IMR-90 (cell line): ENCODE data around the gene EXD2. TPM values are rescaled to one million over a fixed set of nuclear protein-coding genes. Genes with fewer than 3 reads are reported as not detected.

Experiments used
- ATAC-seq: fragments of 200-7000 bp; cut with Tn5 transposase; 2 replicates; pipeline ENCODE4 v1.9.1; 2020; ENCODE audit warnings: low read depth, mild to moderate bottlenecking, moderate library complexity
- BruUV-seq: library from RNA; stranded (reverse); fragments of 400-500 nt; replicated peaks from 2 replicates; lab custom pipeline; 2021; lab: Mats Ljungman, UMichigan
- CTCF ChIA-PET: fragments of 300-600 bp; formaldehyde crosslinking; extraction: SDS; loops from one replicate; lab custom pipeline; 2021; ENCODE audit warnings: antibody characterized with exemption; lab: Yijun Ruan, JAX
- POLR2A ChIA-PET: fragments of 300-600 bp; sonication (Branson Sonifier 250); formaldehyde crosslinking; loops from one replicate; lab custom pipeline; 2022; ENCODE audit warnings: antibody characterized with exemption; ENCODE audit not compliant: unreplicated experiment; lab: Charles Lee
- DNase-seq: peaks from one replicate; pipeline ENCODE4 v3.0.0; 2013
- H2AFZ ChIP-seq: replicated peaks from 2 replicates; pipeline ENCODE3; 2013; ENCODE audit warnings: low read length, mild to moderate bottlenecking; ENCODE audit not compliant: poor library complexity
- H2AK5ac ChIP-seq: 2 replicates; pipeline ENCODE4 v1.6.1; 2013; ENCODE audit warnings: low read depth, low read length, inconsistent platforms
- H2AK9ac ChIP-seq: replicated peaks from 2 replicates; pipeline ENCODE3; 2013; ENCODE audit warnings: mild to moderate bottlenecking, low read depth, low read length, moderate library complexity; ENCODE audit not compliant: poor library complexity
- H2BK120ac ChIP-seq: 2 replicates; pipeline ENCODE4 v1.6.1; 2013; ENCODE audit warnings: low read depth, low read length, inconsistent platforms
- H2BK15ac ChIP-seq: 3 replicates; pipeline ENCODE4 v1.6.1; 2013; ENCODE audit warnings: low read depth, low read length, inconsistent platforms
- H2BK20ac ChIP-seq: 2 replicates; pipeline ENCODE4 v1.6.1; 2013; ENCODE audit warnings: low read depth, mild to moderate bottlenecking, inconsistent platforms, low read length, moderate library complexity
- H2BK5ac ChIP-seq: 2 replicates; pipeline ENCODE4 v1.6.1; 2013; ENCODE audit warnings: mild to moderate bottlenecking, low read depth, low read length, inconsistent platforms; ENCODE audit not compliant: poor library complexity, severe bottlenecking
- H3K14ac ChIP-seq: replicated peaks from 2 replicates; pipeline ENCODE4 v1.6.1; 2013; ENCODE audit warnings: low read depth, low read length, inconsistent platforms
- H3K18ac ChIP-seq: 2 replicates; pipeline ENCODE4 v1.6.1; 2013; ENCODE audit warnings: low read depth, low read length, control low read depth
- H3K23ac ChIP-seq: 2 replicates; pipeline ENCODE4 v1.6.1; 2013; ENCODE audit warnings: low read depth, low read length, inconsistent platforms
- H3K27ac ChIP-seq: 2 replicates; pipeline ENCODE4 v1.5.1; 2013; ENCODE audit warnings: mild to moderate bottlenecking, control low read depth, low read length; ENCODE audit not compliant: insufficient read depth
- H3K27me3 ChIP-seq: 2 replicates; pipeline ENCODE4 v1.6.1; 2013; ENCODE audit warnings: low read length; ENCODE audit not compliant: control insufficient read depth, insufficient read depth
- H3K36me3 ChIP-seq: 2 replicates; pipeline ENCODE4 v1.6.1; 2013; ENCODE audit warnings: low read length, mixed read lengths; ENCODE audit not compliant: control insufficient read depth, insufficient read depth
- H3K4ac ChIP-seq: 2 replicates; pipeline ENCODE4 v1.6.1; 2013; ENCODE audit warnings: low read depth, low read length, inconsistent platforms
- H3K4me1 ChIP-seq: 2 replicates; pipeline ENCODE4 v1.6.1; 2013; ENCODE audit warnings: low read length, mixed read lengths; ENCODE audit not compliant: control insufficient read depth, insufficient read depth
- H3K4me2 ChIP-seq: 2 replicates; pipeline ENCODE4 v1.6.1; 2013; ENCODE audit warnings: low read depth, mild to moderate bottlenecking, control low read depth, low read length, moderate library complexity
- H3K4me3 ChIP-seq: 2 replicates; pipeline ENCODE4 v1.5.1; 2013; ENCODE audit warnings: low read depth, mild to moderate bottlenecking, control low read depth, low read length, moderate library complexity; ENCODE audit not compliant: insufficient read depth
- H3K56ac ChIP-seq: 2 replicates; pipeline ENCODE4 v1.6.1; 2013; ENCODE audit warnings: low read length, inconsistent platforms; ENCODE audit not compliant: insufficient read depth; ENCODE audit errors: extremely low read depth
- H3K79me1 ChIP-seq, 2 experiments: 2 replicates each; pipeline ENCODE4 v1.6.1; 2013; ENCODE audit warnings: low read length in 2 of 2, inconsistent platforms in 1 of 2, low read depth in 1 of 2
- H3K9ac ChIP-seq: 2 replicates; pipeline ENCODE4 v1.6.1; 2013; ENCODE audit warnings: low read depth, low read length, control low read depth
- H3K9me1 ChIP-seq: 2 replicates; pipeline ENCODE4 v1.6.1; 2013; ENCODE audit warnings: low read length, inconsistent platforms; ENCODE audit not compliant: insufficient read depth
- H3K9me3 ChIP-seq: 2 replicates; pipeline ENCODE4 v1.6.1; 2013; ENCODE audit warnings: low read length; ENCODE audit not compliant: control insufficient read depth, insufficient read depth
- H4K20me1 ChIP-seq: 2 replicates; pipeline ENCODE4 v1.6.1; 2013; ENCODE audit warnings: low read length, inconsistent platforms; ENCODE audit not compliant: insufficient read depth
- H4K5ac ChIP-seq: 2 replicates; pipeline ENCODE4 v1.6.1; 2013; ENCODE audit warnings: mild to moderate bottlenecking, low read depth, low read length, control low read depth
- H4K8ac ChIP-seq, 2 experiments: 2 replicates each; pipeline ENCODE4 v1.6.1; 2013; ENCODE audit warnings: low read depth in 2 of 2, low read length in 2 of 2, control low read depth in 1 of 2, inconsistent platforms in 1 of 2
- H4K91ac ChIP-seq: 2 replicates; pipeline ENCODE4 v1.6.1; 2013; ENCODE audit warnings: low read depth, low read length, inconsistent platforms; ENCODE audit not compliant: insufficient read depth
- BHLHE40 ChIP-seq: fragments of 150-350 bp; IDR thresholded peaks from 2 replicates; pipeline ENCODE4 v1.6.1; 2016; ENCODE audit warnings: mild to moderate bottlenecking, low read depth, low read length
- CEBPB ChIP-seq: IDR thresholded peaks from 2 replicates; pipeline ENCODE4 v1.6.1; 2012; ENCODE audit warnings: low read depth, low read length, improper control_type of control experiment
- CHD1 ChIP-seq: IDR thresholded peaks from 2 replicates; pipeline ENCODE4 v1.6.1; 2012; ENCODE audit warnings: low read depth, low read length, improper control_type of control experiment
- CTCF ChIP-seq: conservative IDR thresholded peaks from 2 replicates; pipeline ENCODE4 v1.5.1; 2012; ENCODE audit warnings: mild to moderate bottlenecking, low read depth, low read length, improper control_type of control experiment
- FOS ChIP-seq: fragments of 150-350 bp; IDR thresholded peaks from 2 replicates; pipeline ENCODE4 v1.6.1; 2016; ENCODE audit warnings: low read depth, low read length
- MAFK ChIP-seq: IDR thresholded peaks from 2 replicates; pipeline ENCODE4 v1.6.1; 2012; ENCODE audit warnings: low read depth, low read length, improper control_type of control experiment
- MAZ ChIP-seq: IDR thresholded peaks from 2 replicates; pipeline ENCODE4 v1.6.1; 2012; ENCODE audit warnings: low read depth, mild to moderate bottlenecking, low read length, improper control_type of control experiment, moderate library complexity, borderline replicate concordance
- MXI1 ChIP-seq: IDR thresholded peaks from 2 replicates; pipeline ENCODE4 v1.6.1; 2012; ENCODE audit warnings: low read depth, mild to moderate bottlenecking, low read length, moderate library complexity, borderline replicate concordance
- NFE2L2 ChIP-seq: fragments of 150-350 bp; IDR thresholded peaks from 2 replicates; pipeline ENCODE4 v1.6.1; 2016; ENCODE audit warnings: low read depth, mild to moderate bottlenecking, low read length
- POLR2A ChIP-seq: IDR thresholded peaks from 2 replicates; pipeline ENCODE4 v1.6.1; 2012; ENCODE audit warnings: mild to moderate bottlenecking, low read depth, low read length
- RAD21 ChIP-seq: IDR thresholded peaks from 2 replicates; pipeline ENCODE4 v1.6.1; 2012; ENCODE audit warnings: low read length, improper control_type of control experiment
- RCOR1 ChIP-seq: IDR thresholded peaks from 2 replicates; pipeline ENCODE4 v1.6.1; 2012; ENCODE audit warnings: mild to moderate bottlenecking, low read length, improper control_type of control experiment; ENCODE audit not compliant: insufficient replicate concordance
- RFX5 ChIP-seq: IDR thresholded peaks from 2 replicates; pipeline ENCODE4 v1.8.0; 2012; ENCODE audit warnings: low read depth, mild to moderate bottlenecking, low read length, moderate library complexity
- SMC3 ChIP-seq: fragments of 150-350 bp; IDR thresholded peaks from 2 replicates; pipeline ENCODE4 v1.6.1; 2016; ENCODE audit warnings: low read depth, mild to moderate bottlenecking, antibody characterized with exemption, low read length, moderate library complexity
- USF2 ChIP-seq: fragments of 150-350 bp; IDR thresholded peaks from 2 replicates; pipeline ENCODE4 v1.6.1; 2017; ENCODE audit warnings: mild to moderate bottlenecking, antibody characterized with exemption, low read length, low read depth
- WGBS, 2 experiments: methylation state at CpG; one replicate each; pipeline versions ENCODE4 v1.1.5 to v1.1.7; 2013; ENCODE audit warnings: missing lambda C conversion rate in 2 of 2; ENCODE audit not compliant: insufficient read length in 1 of 2; ENCODE audit errors: extremely low coverage in 2 of 2; 5-methylcytosine and 5-hydroxymethylcytosine counted together
- dilution Hi-C: fragments of 300-500 bp; cut with HindIII; formaldehyde crosslinking; loops from one replicate; pipeline ENCODE4 v1.14.3; 2018; ENCODE audit warnings: low sequenced_read_pairs; ENCODE audit not compliant: unreplicated experiment
- in situ Hi-C: fragments of 300-500 bp; cut with MboI; formaldehyde crosslinking; loops from 3 replicates; pipeline ENCODE4 v1.14.3; 2019; ENCODE audit warnings: low sequenced_read_pairs, inconsistent platforms, mixed read lengths
- intact Hi-C: fragments of 100-400 bp; cut with micrococcal nuclease; formaldehyde crosslinking; loops from 2 replicates; pipeline ENCODE4 v1.10.0; 2022
- polyA plus RNA-seq, 3 experiments: library from polyadenylated mRNA; depleted of rRNA; stranded (reverse); fragments of >200 nt; gene quantifications; 2 replicates each; pipeline ENCODE4 v1.2.3, GENCODE V29; 2012; ENCODE audit warnings: low replicate concordance in 1 of 3
- total RNA-seq: library from RNA; depleted of rRNA; stranded (reverse); fragments of >200 nt; gene quantifications from 2 replicates; pipeline ENCODE4 v1.2.3, GENCODE V29; 2012
- TF ChIP-seq, protein P1 (sequence below): fragments of 150-350 bp; IDR thresholded peaks from 2 replicates; pipeline ENCODE4 v1.6.1; 2016; ENCODE audit warnings: low read depth, mild to moderate bottlenecking, low read length, moderate library complexity, borderline replicate concordance

Gene EXD2
- total and polyA plus RNA-seq, 2 of the 4 experiments (the other 2 are of a cell fraction), result 11.0 to 13.3 TPM

DNA sequence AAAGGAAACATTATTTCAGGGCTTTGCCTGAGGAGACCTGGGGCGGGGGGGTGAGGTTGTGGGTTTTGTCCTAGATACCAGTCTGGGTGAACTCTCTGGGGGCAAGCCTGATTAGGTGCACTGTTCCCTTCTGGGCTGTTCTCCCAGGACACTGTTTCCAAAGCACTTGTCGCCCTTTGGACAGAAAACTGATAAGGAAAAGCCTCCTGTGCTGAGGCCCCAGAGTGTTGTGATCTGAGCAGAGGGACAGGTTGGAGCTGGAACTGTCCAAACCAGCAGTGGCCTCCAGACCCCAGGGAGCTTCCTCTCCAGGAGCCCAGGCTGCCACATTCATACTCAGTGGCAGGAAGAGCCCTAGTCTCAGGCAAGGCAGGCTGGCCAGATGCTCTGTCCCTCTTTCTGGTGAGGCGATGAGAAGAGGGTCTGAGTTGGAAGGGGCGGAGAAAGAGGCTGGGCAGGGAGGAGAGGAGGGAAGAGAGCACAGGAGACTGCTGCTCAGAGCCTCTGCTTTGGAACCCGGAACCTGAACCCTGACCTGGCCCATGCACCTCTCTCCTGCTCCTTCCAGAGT, 70.5 kb downstream of the EXD2 start:
- Histone ChIP-seq H2BK5ac (no peak overlapping the region), H4K20me1 (peaks cover 8% of the 10 kb centered on the region), H4K8ac (no peak overlapping the region; a peak in 1 of 4 replicates), H3K9me3 (no peaks in the 10 kb centered on the region), H2BK120ac (no peak overlapping the region), H3K14ac (no peak overlapping the region), H3K27me3 (peaks cover 52% of the 10 kb centered on the region), H3K4ac (no peak overlapping the region), H3K4me2 (no peak overlapping the region), H3K9ac (no peak overlapping the region), H3K27ac (no peak overlapping the region), H3K4me1 (peaks cover 2% of the 10 kb centered on the region; the same call in 1 of the 2 replicates), H2BK20ac (no peak overlapping the region), H3K23ac (no peak overlapping the region; the same call in 1 of the 2 replicates), H2AFZ (no peak overlapping the region), H4K91ac (no peak overlapping the region), H2AK5ac (no peak overlapping the region), H2BK15ac (no peak overlapping the region), H3K56ac (no peak overlapping the region), H3K9me1 (peaks cover 10% of the 10 kb centered on the region; the same call in 1 of the 2 replicates), H3K36me3 (no peaks in the 10 kb centered on the region), H4K5ac (no peak overlapping the region), H3K79me1 (no peaks in the 10 kb centered on the region), H3K4me3 (no peak overlapping the region), H2AK9ac (no peak overlapping the region), H3K18ac (no peak overlapping the region)
- CTCF ChIA-PET, result interaction anchor here (1.3 kb wide), 1 partner anchor 11 kb away, joined by 3 read pairs; no protein-coding TSS in a partner anchor
- DNase-seq (peak; percentile 15), ATAC-seq (no peak)
- no TSS peak for BruUV-seq
- in situ Hi-C loops, result loop anchor here (25.0 kb wide), 1 partner anchor 475 kb away; no protein-coding TSS in a partner anchor
- intact Hi-C loops, result loop anchor here (5.0 kb wide), 1 partner anchor 85 kb away; no protein-coding TSS in a partner anchor
- TF ChIP-seq USF2, result no peak
- TF ChIP-seq BHLHE40, result no peak
- TF ChIP-seq CEBPB, result no peak
- TF ChIP-seq CTCF, result no peak
- TF ChIP-seq MAFK, result no peak
- TF ChIP-seq RAD21, result no peak
- TF ChIP-seq MAZ, result no peak
- no peak for TF ChIP-seq RFX5
- no peak for TF ChIP-seq RCOR1
- TF ChIP-seq CHD1, result no peak
- TF ChIP-seq FOS, result no peak
- TF ChIP-seq NFE2L2, result no peak
- TF ChIP-seq SMC3, result no peak
- no peak for TF ChIP-seq MXI1
- TF ChIP-seq, protein P1, sequence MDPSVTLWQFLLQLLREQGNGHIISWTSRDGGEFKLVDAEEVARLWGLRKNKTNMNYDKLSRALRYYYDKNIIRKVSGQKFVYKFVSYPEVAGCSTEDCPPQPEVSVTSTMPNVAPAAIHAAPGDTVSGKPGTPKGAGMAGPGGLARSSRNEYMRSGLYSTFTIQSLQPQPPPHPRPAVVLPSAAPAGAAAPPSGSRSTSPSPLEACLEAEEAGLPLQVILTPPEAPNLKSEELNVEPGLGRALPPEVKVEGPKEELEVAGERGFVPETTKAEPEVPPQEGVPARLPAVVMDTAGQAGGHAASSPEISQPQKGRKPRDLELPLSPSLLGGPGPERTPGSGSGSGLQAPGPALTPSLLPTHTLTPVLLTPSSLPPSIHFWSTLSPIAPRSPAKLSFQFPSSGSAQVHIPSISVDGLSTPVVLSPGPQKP, result no peak
- TF ChIP-seq POLR2A, result no peak
- WGBS, 2 experiments, result no CpG with 5 or more reads among the region's 5 CpGs
- POLR2A ChIA-PET, result no interaction called here
- dilution Hi-C loops, result no loop called here
